Adrenal gland (tissue), 12 donors: ENCODE results near the gene SERF2. TPM values are rescaled to one million over a fixed set of nuclear protein-coding genes. Genes with fewer than 3 reads are reported as not detected.
"Not testable (repeated sequence)": the region's sequence is repeated elsewhere in the genome, so short reads cannot be mapped to it uniquely, and the experiment has no call there.

Source experiments
- DNase-seq, 7 donors: peaks; one replicate each; pipeline ENCODE4 v3.0.0-alpha.2; 2019 to 2020
- H3K27ac ChIP-seq, 5 donors: fragments of 200-600 bp; sonication (generic) in 4 of 5; 1 replicate in 3 of 5; 2 replicates in 2 of 5; pipeline versions ENCODE4 v1.5.1 to v1.8.0; 2016 to 2020; ENCODE audit warnings: mild to moderate bottlenecking in 1 of 5
- H3K27me3 ChIP-seq: fragments of 200-600 bp; 2 replicates; pipeline ENCODE4 v1.8.0; 2021
- H3K36me3 ChIP-seq, 2 donors: fragments of 200-600 bp; replicated peaks in 1 of 2; 1 replicate in 1 of 2; 2 replicates in 1 of 2; pipeline versions ENCODE4 v1.5.1 to v1.8.0; 2018 to 2022
- H3K4me1 ChIP-seq, 2 donors: fragments of 200-600 bp; replicated peaks in 1 of 2; 1 replicate in 1 of 2; 2 replicates in 1 of 2; pipeline versions ENCODE4 v1.5.1 to v1.8.0; 2018 to 2021
- H3K4me3 ChIP-seq, 4 donors: fragments of 200-600 bp; sonication (generic) in 3 of 4; one replicate each; pipeline ENCODE4 v1.5.1; 2016 to 2018
- H3K9me3 ChIP-seq, 3 donors: fragments of 200-600 bp; sonication (generic) in 1 of 3; replicated peaks in 1 of 3; 1 replicate in 2 of 3; 2 replicates in 1 of 3; pipeline versions ENCODE4 v1.5.1 to v1.8.0; 2016 to 2021
- CTCF ChIP-seq, 6 experiments: fragments of 450-650 bp in 4 of 6; fragments of 200-600 bp in 2 of 6; sonication (generic) in 1 of 6; IDR thresholded peaks; 1 replicate in 5 of 6; 2 replicates in 1 of 6; pipeline versions ENCODE4 v1.5.1 to v1.8.0; 2016 to 2021; ENCODE audit warnings: antibody characterized with exemption in 6 of 6, mild to moderate bottlenecking in 2 of 6, moderate library complexity in 1 of 6
- POLR2A ChIP-seq, 2 donors: fragments of 450-650 bp; IDR thresholded peaks; one replicate each; pipeline ENCODE4 v1.6.1; 2017; ENCODE audit warnings: antibody characterized with exemption in 2 of 2, mild to moderate bottlenecking in 2 of 2, moderate library complexity in 1 of 2
- WGBS, 4 donors: extraction: QIAGEN DNeasy Blood & Tissue Kit in 2 of 4; methylation state at CpG; one replicate each; pipeline versions ENCODE4 v1.1.5 to v1.1.7; 2013 to 2017; 5-methylcytosine and 5-hydroxymethylcytosine counted together
- intact Hi-C, 2 donors: fragments of 100-400 bp; cut with DNase I; formaldehyde crosslinking; loops; one replicate each; pipeline versions ENCODE4 v1.14.1 to v1.15.0; 2022 to 2023
- polyA plus RNA-seq, 3 donors: library from polyadenylated mRNA; stranded (reverse); fragments of 200-250 nt in 2 of 3; fragments of 350-450 nt in 1 of 3; fragmentation: Illumina TruSeq in 1 of 3; extraction: RNeasy Lipid Tissue Mini Kit (QIAGEN cat#74804) in 1 of 3; gene quantifications; one replicate each; pipeline ENCODE4 v1.2.3, GENCODE V29; 2013 to 2014
- total RNA-seq, 9 donors: library from RNA; depleted of rRNA in 4 of 9; stranded (reverse); fragments of >200 nt in 4 of 9; fragments of 120-200 nt in 1 of 9; fragmentation: NEBNext Ultra II Directional in 1 of 9; extraction: Animal tissue kit (Norgen Biotek cat#: 25700) in 1 of 9; gene quantifications; one replicate each; pipeline versions ENCODE4 v1.1.0 to v1.2.4, GENCODE V29; 2013 to 2023
- donor health status: healthy with polysubstance abuse.
- donor health status: Bipolar disorder and iron deficiency.
- donor health status: DM: yes; HTN: yes; CAD: no.
- donor health status: DM: no; HTN: no; CAD: no.
- donor health status: DM: no; HTN: no; CAD: no.
- donor health status: DM: yes; HTN: yes; CAD: no.

SERF2 gene
- total and polyA plus RNA-seq, 12 donors: 897 to 5,418 (median 1,398) TPM

GRCh38 chr15:43824302-43825246 lies 32.5 kb downstream of the SERF2 start, which contains the start of gene MFAP1:
MFAP1 (minus strand) TSS chr15:43824690; CDS start chr15:43824569, 121 bp downstream.
- Histone ChIP-seq H3K27ac (peak within 1 kb of the TSS; percentile 71 to 98 (median 93)), H3K4me1 (peaks cover 9 to 44% of the 10 kb centered on the region in 2 donors), H3K4me3 (peak within 1 kb of the TSS; percentile 49 to 87 (median 77)), H3K9me3 (no peaks in the 10 kb centered on the region), H3K36me3 (no peaks in the 10 kb centered on the region), H3K27me3 (no peaks in the 10 kb centered on the region)
- intact Hi-C loops: no loop called here
- DNase-seq: peak; percentile 93 to 99 (median 97)
- TF ChIP-seq CTCF (IDR thresholded peaks at IDR 0.05) (no peak), POLR2A (IDR thresholded peaks at IDR 0.05) (peak; percentile 86 to 94)
- 8 to 9% (median 8%) methylated on average over 41 to 46 of the region's 46 CpGs for WGBS, 4 donors

GRCh38 chr15:43825305-43825704 lies 33.2 kb downstream of the SERF2 start:
- H3K4me1 ChIP-seq: peaks cover 9 to 44% of the 10 kb centered on the region in 2 donors
- H3K4me3 ChIP-seq, H3K27ac ChIP-seq, H3K9me3 ChIP-seq, H3K36me3 ChIP-seq, DNase-seq, intact Hi-C loops, H3K27me3 ChIP-seq: not testable (repeated sequence)
- WGBS, 4 donors: 90 to 97% (median 95%) methylated on average over 11 of the region's 11 CpGs

GRCh38 chr15:43826029-43826507 lies 33.9 kb downstream of the SERF2 start:
- no peak for DNase-seq
- Histone ChIP-seq H3K4me1 (peaks cover 9 to 44% of the 10 kb centered on the region in 2 donors), H3K27ac (no peak overlapping the region), H3K4me3 (peak overlapping the region in 1 of 4 donors; percentile 47), H3K27me3 (no peaks in the 10 kb centered on the region), H3K9me3 (no peaks in the 10 kb centered on the region), H3K36me3 (no peaks in the 10 kb centered on the region)
- TF ChIP-seq POLR2A (IDR thresholded peaks at IDR 0.05): no peak
- no peak for TF ChIP-seq CTCF (IDR thresholded peaks at IDR 0.05)
- WGBS, 4 donors: 93 to 98% (median 94%) methylated on average over 11 of the region's 11 CpGs
- intact Hi-C loops: no loop called here

- peak within 1 kb of the TSS in 2 of 5 donors; percentile 50 to 55 for H3K27ac ChIP-seq
- TF ChIP-seq CTCF (IDR thresholded peaks at IDR 0.05) (no peak), POLR2A (IDR thresholded peaks at IDR 0.05) (no peak)
- 6 to 13% (median 9%) methylated on average over 14 to 48 of the region's 48 CpGs for WGBS, 4 donors
- intact Hi-C loops: no loop called here
- peak within 1 kb of the TSS in 1 of 4 donors; percentile 47 for H3K4me3 ChIP-seq
- peak; percentile 51 to 85 (median 74) for DNase-seq
- peaks cover 9 to 40% of the 10 kb centered on the region in 2 donors for H3K4me1 ChIP-seq
- H3K36me3 ChIP-seq: no peaks in the 10 kb centered on the region
- H3K27me3 ChIP-seq: no peaks in the 10 kb centered on the region
- no peaks in the 10 kb centered on the region for H3K9me3 ChIP-seq
These were observed 34.6 kb downstream of the SERF2 start, which contains the start of gene WDR76 for GRCh38 chr15:43826508-43827341. WDR76 (plus strand) TSS chr15:43827002; CDS start chr15:43827033, 31 bp downstream.
